Esophagus muscularis mucosa (tissue), 3 donors: ENCODE data around the gene LRP6.

Source experiments
- POLR2A ChIP-seq: fragments of 450-650 bp; IDR thresholded peaks from one replicate; pipeline ENCODE4 v1.6.1; 2017; ENCODE audit warnings: antibody characterized with exemption, moderate library complexity, mild to moderate bottlenecking, low read depth
- TF ChIP-seq, protein P1 (sequence below), 3 experiments: fragments of 200-600 bp in 2 of 3; fragments of 450-650 bp in 1 of 3; sonication (generic) in 2 of 3; IDR thresholded peaks; one replicate each; pipeline ENCODE4 v1.5.1; 2017 to 2019; ENCODE audit warnings: antibody characterized with exemption in 3 of 3, mild to moderate bottlenecking in 2 of 3, moderate library complexity in 1 of 3

DNA sequence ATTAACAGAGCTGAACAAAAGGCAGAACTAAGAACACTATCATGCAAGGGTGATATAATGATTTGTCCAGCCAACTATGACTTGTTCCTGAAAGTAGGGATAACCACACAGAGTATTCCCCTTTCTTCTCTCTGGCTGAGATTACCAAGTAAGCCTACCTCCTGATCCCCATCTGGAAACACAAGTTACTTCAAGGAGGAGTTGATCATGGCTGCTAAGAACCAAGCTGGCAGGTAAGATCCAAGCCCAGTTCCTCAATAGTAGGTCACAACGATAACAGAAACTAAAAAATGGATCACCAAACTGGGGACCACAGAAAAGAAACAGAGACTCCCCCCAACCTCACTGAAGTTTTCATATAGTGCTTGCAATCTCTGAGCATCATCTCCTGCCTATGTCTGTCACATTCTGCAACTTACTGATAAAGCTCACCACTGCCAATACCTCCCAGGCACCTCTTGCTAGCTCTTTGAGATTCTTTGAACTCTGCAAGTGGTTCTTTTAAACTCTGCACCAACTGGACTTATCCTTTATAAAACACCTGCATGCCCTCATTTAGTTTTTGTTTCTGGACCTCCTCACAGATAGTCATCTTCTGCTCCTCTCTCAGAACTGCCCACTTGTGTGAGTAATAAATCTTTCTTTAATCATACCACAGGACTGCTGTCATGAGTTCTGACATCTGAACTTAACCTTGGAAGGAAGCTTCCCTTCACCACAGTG is 76.6 kb downstream of the LRP6 start:
- TF ChIP-seq, protein P1, sequence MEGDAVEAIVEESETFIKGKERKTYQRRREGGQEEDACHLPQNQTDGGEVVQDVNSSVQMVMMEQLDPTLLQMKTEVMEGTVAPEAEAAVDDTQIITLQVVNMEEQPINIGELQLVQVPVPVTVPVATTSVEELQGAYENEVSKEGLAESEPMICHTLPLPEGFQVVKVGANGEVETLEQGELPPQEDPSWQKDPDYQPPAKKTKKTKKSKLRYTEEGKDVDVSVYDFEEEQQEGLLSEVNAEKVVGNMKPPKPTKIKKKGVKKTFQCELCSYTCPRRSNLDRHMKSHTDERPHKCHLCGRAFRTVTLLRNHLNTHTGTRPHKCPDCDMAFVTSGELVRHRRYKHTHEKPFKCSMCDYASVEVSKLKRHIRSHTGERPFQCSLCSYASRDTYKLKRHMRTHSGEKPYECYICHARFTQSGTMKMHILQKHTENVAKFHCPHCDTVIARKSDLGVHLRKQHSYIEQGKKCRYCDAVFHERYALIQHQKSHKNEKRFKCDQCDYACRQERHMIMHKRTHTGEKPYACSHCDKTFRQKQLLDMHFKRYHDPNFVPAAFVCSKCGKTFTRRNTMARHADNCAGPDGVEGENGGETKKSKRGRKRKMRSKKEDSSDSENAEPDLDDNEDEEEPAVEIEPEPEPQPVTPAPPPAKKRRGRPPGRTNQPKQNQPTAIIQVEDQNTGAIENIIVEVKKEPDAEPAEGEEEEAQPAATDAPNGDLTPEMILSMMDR (IDR thresholded peaks at IDR 0.05), result no peak
- TF ChIP-seq POLR2A, result no peak
